IPS-18c (cell line): ENCODE data around the gene GAS2L3.
"Not testable (repeated sequence)": the region's sequence is repeated elsewhere in the genome, so short reads cannot be mapped to it uniquely, and the experiment has no call there.

Source experiments
- H3K4me3 ChIP-seq: 2 replicates; pipeline ENCODE4 v1.7.0; 2013; ENCODE audit warnings: low read depth, mild to moderate bottlenecking, low read length, moderate library complexity; ENCODE audit not compliant: insufficient read depth
- H3K9me3 ChIP-seq: one replicate; pipeline ENCODE4 v1.6.1; 2013; ENCODE audit warnings: mild to moderate bottlenecking, low read length, moderate library complexity; ENCODE audit not compliant: control insufficient read depth, insufficient read depth

Gene GAS2L3

DNA sequence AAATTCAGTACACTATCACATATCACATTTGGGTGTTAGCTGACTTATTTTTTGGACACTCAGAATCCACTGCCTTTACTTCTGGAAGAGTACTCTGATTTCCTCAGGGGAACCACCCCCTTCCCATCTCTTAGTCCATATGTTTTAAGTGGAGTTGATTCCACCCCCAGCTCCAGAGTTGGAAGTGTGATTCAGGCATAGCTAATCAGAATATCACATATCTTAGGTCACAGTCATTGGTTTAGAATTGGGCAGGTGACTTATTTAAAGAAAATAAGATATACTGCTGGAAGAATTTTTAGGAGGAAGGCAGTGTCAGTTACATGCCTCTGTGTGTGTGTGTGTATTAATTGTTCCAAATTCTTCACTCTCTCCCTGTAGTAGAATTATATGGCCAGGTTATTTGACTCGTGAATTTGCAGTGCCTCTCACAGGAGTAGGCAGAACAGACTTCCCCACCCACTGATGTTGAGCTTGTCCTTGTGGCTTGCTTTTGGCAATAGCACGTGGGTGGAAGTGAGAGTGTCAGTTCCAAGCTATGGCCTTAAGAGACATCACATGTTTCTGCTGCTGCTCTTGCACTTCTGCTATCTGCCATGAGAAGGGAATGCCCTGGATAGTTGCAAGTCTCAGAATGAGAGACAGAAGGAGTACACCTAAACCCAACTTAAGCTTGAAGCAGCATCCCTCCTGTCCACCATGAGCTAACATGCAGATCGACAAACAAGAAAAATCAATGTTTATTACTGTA, 6.4 kb upstream of the GAS2L3 start:
- Histone ChIP-seq H3K4me3 (no peak overlapping the region), H3K9me3 (no peaks in the 10 kb centered on the region)

GRCh38 chr12:100567945-100568344, 5.5 kb upstream of the GAS2L3 start:
- H3K9me3 ChIP-seq, result no peaks in the 10 kb centered on the region
- no peak overlapping the region for H3K4me3 ChIP-seq

DNA sequence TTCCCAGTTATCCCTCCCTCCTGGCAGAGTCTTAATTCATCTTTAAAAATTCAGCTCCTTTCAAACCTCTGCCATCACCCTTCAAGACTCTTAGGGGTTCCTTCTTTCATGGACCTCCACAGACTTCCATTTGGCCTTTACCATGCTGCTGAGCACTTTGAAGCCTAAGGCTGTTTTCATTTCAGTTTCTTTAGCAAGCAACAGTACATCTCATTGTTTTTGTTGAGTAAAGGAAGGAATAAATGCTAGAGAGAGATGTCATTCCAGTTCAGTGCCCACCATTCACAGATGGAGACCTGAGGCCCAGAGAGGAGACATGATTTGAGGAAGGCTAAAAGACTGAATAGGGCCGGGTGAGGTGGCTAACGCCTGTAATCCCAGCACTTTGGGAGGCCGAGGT, 1.3 kb upstream of the GAS2L3 start:
- H3K9me3 ChIP-seq, result no peaks in the 10 kb centered on the region
- H3K4me3 ChIP-seq, result no peak overlapping the region

GRCh38 chr12:100574187-100575074, 947 bp downstream of the GAS2L3 start:
- no peaks in the 10 kb centered on the region for H3K9me3 ChIP-seq
- peak overlapping the region; percentile 79 for H3K4me3 ChIP-seq

- no peaks in the 10 kb centered on the region for H3K9me3 ChIP-seq
Observed at GRCh38 chr12:100576331-100577036, 3.0 kb downstream of the GAS2L3 start.

DNA sequence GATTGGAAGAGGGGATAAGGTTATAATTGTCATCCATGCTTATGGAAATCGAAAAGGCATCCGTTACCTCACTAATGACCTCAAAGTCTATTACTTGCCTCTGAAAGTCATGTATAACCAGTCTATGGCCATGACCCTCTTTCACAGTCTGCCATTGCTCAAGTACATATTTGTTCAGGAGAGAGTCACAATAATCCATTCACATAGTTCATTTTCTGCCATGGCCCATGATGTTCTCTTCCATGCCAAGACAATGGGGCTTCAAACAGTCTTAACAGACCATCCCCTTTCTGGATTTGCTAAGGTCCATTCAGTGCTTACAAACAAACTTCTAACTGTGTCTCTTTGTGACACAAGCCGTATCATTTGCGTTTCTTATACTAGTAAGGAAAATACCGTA, 5.4 kb downstream of the GAS2L3 start:
- H3K9me3 ChIP-seq, result no peaks in the 10 kb centered on the region
- no peak overlapping the region for H3K4me3 ChIP-seq

More at GRCh38 chr12:100576331-100577036, 3.0 kb downstream of the GAS2L3 start:
- H3K4me3 ChIP-seq, result no peak overlapping the region

DNA sequence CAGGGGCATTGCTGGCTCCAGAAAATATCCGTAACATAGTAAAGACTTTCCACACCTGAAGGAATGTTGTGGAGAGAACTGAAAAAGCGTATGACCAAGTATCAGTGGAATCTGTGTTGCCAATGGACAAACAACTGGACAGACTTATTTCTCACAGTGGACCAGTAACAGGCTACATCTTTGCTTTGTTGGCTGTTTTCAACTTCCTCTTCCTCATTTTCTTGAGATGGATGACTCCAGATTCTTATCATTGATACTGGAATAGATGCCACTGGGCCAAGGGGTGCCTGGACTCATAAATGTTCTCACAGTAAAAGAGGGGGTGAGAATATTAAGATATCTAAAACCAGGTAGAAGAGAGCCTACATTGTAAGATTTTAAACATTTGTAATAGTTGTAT, 6.4 kb downstream of the GAS2L3 start:
- H3K9me3 ChIP-seq, result no peaks in the 10 kb centered on the region
- no peak overlapping the region for H3K4me3 ChIP-seq

GRCh38 chr12:100584256-100584655, 10.8 kb downstream of the GAS2L3 start:
- no peak overlapping the region for H3K4me3 ChIP-seq
- no peaks in the 10 kb centered on the region for H3K9me3 ChIP-seq

- H3K9me3 ChIP-seq, result no peaks in the 10 kb centered on the region
- no peak overlapping the region for H3K4me3 ChIP-seq
Observed at GRCh38 chr12:100591979-100592378, 18.5 kb downstream of the GAS2L3 start.

DNA sequence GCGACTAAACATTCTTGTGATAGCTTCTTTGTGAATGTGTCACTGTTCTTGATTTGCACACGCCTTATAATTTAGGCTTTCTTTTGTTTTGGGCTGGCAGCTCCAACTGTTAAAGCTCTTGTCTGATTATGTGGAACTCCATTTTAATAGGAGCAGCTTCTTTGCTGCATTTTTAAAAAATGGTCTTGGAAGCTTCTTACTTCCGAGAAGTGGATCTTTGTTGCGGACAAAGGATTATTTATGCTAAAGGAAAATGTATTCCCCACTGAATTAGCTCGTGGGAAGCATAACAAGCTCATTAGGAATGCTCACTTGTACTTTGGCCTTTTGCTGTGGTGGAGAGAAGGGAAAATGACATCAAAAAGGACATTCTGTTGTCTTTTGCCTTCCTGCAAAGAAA, 20.0 kb downstream of the GAS2L3 start:
- Histone ChIP-seq H3K4me3 (no peak overlapping the region), H3K9me3 (no peaks in the 10 kb centered on the region)

DNA sequence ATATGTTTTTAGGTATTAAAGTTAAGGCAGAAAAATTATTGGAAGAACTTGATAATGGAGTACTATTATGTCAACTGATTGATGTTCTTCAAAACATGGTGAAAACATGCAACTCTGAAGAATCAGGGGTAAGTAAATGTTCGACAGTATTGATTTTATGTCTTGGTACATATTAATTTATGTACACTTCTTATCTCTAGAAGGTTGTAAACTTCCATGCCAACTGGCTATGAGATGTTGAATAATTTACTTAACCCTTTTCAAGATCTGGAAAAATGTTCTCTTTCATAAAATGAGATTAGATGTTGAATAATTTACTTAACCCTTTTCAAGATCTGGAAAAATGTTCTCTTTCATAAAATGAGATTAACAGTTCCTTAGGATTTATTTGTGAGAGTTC, 28.1 kb downstream of the GAS2L3 start:
- no peaks in the 10 kb centered on the region for H3K9me3 ChIP-seq
- H3K4me3 ChIP-seq, result no peak overlapping the region

- not testable (repeated sequence) for H3K4me3 ChIP-seq, H3K9me3 ChIP-seq
Observed at GRCh38 chr12:100602997-100603396, 29.5 kb downstream of the GAS2L3 start.

DNA sequence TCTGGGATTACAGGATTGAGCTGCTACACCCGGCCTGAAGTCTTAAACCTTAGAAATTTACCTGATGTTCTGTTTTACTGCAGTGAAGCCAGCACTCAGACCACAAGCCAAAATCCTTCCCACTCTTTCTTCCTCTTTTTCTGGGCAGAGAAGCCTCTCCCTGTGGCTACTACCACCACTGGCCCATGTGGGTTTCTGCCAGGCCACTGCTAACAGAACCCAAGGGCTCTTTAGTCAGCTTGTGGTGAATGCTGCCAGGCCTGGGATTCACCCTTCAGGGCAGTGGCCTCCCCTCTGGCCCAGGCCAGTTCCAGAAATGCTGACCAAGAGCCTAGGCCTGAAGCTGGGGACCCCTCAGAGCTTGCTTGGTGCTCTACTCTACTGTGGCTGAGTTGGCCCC, 35.3 kb downstream of the GAS2L3 start:
- no peaks in the 10 kb centered on the region for H3K9me3 ChIP-seq
- no peak overlapping the region for H3K4me3 ChIP-seq

DNA sequence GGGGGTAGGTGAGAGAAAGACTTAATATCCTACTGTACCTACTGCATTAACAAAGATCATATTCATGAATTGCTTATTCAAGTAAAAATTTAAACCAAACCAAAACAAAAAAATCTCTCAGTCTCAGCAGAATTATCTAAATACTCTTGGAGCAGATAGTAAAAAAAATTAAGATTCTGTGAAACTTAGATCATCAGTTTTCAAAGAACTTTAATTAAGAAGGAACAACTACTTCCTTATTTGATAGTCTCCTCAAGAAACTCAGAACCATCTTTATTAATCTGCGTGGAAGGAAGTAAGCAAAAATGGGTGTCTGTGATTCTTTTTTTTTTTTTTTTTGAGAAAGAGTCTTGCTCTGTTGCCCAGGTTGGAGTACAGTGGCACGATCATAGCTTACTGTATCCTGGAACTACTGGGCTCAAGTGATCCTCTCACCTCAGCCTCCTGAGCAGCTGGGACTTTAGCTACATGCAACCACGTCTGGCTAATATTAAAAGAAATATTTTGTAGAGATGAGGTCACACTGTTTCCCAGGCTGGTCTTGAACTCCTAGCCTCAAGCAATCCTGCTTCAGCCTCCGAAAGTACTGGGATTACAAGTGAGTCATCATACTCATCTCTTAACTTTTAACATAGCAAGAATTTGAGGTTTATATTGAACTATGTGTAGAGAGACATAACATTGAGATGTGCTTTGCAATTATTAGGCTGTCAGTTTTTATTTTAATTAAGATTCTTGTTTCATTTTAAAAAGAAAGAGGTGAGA, 37.4 kb downstream of the GAS2L3 start:
- Histone ChIP-seq H3K4me3 (no peak overlapping the region), H3K9me3 (no peaks in the 10 kb centered on the region)

DNA sequence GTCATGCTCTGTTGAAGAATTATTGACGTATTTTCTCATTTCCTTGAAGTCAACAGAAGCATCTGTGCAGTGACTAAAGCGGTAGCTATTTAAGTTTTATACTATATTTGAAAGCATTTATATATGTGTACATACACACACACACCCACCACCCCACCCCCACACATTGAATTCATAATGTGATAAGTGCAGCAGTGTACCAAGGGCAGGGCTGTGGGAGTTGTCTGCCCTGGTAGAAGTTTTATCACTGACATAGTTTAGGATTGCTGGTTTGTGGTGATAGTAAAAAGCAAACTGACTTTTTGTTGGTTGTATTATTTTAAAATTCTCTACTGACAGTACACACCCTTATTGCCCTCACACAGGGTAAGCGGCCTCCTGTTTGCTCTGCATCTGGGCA, 39.1 kb downstream of the GAS2L3 start:
- H3K9me3 ChIP-seq, result no peaks in the 10 kb centered on the region
- H3K4me3 ChIP-seq, result no peak overlapping the region

GRCh38 chr12:100624571-100624970, 51.1 kb downstream of the GAS2L3 start:
- Histone ChIP-seq H3K9me3 (no peaks in the 10 kb centered on the region), H3K4me3 (no peak overlapping the region)

- Histone ChIP-seq H3K9me3 (peaks cover 2% of the 10 kb centered on the region), H3K4me3 (no peak overlapping the region)
Observed at GRCh38 chr12:100632445-100632892, 59.0 kb downstream of the GAS2L3 start.
